Posterior cingulate gyrus (tissue), 11 donors: ENCODE measurements around the gene GIPC2.
A peak's percentile ranks its signal among the peaks of the same experiment; 100 is the strongest.
"Not testable (repeated sequence)": the region's sequence is repeated elsewhere in the genome, so short reads cannot be mapped to it uniquely, and the experiment has no call there.

ENCODE experiments used
- DNase-seq, 10 donors: peaks; one replicate each; pipeline versions ENCODE4 v3.0.0 to v3.0.0-alpha.2; 2020 to 2021; ENCODE audit warnings: mixed read lengths in 3 of 10
- intact Hi-C: fragments of 100-400 bp; cut with DNase I; formaldehyde crosslinking; loops from one replicate; pipeline ENCODE4 v1.15.1; 2023

GIPC2 gene, protein sequence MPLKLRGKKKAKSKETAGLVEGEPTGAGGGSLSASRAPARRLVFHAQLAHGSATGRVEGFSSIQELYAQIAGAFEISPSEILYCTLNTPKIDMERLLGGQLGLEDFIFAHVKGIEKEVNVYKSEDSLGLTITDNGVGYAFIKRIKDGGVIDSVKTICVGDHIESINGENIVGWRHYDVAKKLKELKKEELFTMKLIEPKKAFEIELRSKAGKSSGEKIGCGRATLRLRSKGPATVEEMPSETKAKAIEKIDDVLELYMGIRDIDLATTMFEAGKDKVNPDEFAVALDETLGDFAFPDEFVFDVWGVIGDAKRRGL

GRCh38 chr1:78045926-78046778 is at the start of gene GIPC2:
GIPC2 (plus strand) TSS chr1:78045966; CDS start chr1:78046095, 129 bp downstream.
- intact Hi-C loops: no loop called here
- DNase-seq: peak in 4 of 10 donors; percentile 4 to 75 (median 40)

DNA sequence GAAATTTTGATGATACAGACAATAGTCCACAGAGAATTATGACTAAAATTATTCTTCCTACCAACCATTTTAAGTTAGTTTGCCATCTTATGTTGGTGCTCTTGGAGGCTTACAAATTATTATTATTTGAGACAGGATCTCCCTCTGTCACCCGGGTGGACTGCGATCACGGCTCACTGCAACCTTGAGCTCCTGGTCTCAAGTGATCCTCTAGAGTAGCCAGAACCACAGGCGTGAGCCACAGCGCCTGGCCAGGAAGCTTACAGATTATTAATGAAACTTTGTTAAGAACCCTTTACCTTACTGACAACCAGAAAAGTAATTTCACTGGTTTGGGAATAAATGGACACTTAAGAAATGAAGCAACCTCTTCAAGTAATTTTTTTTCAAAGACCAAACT is 49.0 kb upstream of the GIPC2 start:
- intact Hi-C loops: no loop called here
- DNase-seq: no peak

DNA sequence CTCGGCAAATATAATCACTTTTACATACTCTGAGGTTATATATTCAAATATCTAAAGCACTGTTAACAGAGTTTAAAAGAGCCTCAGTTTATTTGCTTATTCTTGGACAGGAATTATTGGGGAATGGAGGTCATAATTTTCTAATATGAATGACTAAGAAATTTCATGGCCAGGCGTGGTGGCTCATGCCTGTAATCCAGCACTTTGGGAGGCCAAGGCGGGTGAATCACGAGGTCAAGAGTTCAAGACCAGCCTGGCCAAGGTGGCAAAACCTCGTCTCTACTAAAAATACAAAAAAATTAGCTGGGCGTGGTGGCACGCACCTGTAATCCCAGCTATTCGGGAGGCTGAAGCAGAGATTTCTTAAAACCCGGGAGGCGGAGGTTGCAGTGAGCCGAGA is 45.2 kb upstream of the GIPC2 start:
- DNase-seq: not testable (repeated sequence)

GRCh38 chr1:78003070-78003746 is 42.6 kb upstream of the GIPC2 start:
- no peak for DNase-seq
- intact Hi-C loops: loop anchor here (10.0 kb wide), 1 partner anchor 112 kb away; no protein-coding TSS in a partner anchor

More for the DNA sequence above, 45.2 kb upstream of the GIPC2 start:
- intact Hi-C loops: loop anchor here (10.0 kb wide), 1 partner anchor 114 kb away; no protein-coding TSS in a partner anchor

DNA sequence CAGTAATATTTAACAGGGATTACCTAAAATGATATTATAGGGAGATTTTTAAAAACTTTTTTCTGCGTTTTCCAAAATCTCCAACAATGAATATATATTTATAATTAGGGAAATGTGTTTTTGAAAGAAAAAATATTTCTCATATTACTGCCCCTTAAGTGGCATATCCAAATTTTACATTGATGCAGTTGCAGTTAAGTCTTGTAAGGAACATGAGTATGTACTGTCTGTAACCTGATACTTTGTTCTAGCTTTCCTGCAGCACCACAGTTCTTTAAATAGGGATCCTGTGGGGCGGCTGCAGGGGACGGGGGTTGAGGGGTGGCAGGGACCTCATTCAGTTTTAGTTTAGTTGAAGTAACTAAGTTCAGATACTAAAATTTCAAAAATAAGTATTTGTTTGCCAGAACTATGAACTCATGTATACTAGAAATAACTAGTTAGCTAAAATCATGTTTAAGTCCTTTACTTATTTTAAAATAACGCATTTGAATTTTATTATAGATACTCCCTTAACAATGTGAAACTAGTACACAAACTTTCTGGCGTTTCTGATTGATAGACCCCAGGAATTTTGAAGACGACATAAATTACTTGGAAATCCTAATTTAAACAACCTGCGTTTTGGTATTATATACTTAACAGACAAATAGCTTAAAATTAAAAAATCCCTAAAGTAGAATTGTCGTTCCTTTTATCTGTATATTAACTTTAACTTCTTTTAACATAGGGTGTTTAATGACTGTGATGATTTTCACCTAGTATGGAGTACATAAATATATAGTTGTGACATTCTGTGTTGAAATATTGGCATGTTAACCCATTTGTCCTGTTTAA is 41.7 kb upstream of the GIPC2 start:
- intact Hi-C loops: loop anchor here (1.0 to 10.0 kb wide), 2 partner anchors 25 to 111 kb away; partner anchors contain the start of gene FUBP1
- peak in 4 of 10 donors; percentile 17 to 82 (median 54) for DNase-seq

DNA sequence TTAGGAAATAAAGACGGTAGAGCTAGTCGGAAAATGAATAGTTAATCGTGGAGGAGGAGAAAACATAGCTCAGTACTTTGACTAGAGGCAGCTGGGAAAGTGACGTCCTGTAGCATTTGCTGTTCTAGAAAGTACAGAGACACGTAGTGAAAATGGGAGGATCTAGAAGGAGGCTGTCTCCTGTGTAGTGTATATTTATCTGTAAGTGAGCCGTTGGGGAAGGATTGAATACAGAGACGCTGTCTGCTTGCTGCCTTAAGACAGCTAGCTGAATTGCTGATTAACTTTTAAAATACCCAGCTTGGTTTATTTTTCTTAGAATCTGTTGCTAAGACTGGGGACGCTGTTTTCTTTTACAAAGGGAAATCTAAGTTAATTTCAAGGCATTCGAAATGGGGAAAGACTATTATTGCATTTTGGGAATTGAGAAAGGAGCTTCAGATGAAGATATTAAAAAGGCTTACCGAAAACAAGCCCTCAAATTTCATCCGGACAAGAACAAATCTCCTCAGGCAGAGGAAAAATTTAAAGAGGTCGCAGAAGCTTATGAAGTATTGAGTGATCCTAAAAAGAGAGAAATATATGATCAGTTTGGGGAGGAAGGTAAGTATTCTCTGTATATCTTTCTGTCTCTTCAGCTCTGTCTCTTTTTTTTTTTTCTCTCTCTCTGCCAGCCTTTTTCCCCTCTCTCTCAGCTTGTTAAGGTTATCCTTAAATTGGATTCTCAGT is 40.9 kb upstream of the GIPC2 start, which contains the start of gene DNAJB4:
TSS of gene DNAJB4 (plus strand) at position 221 of the 729 bp plus-strand sequence. CDS start at position 393, 172 bp downstream.
- DNase-seq: peak in 4 of 10 donors; percentile 39 to 53 (median 46)

GRCh38 chr1:78005448-78005722 is 40.4 kb upstream of the GIPC2 start:
- intact Hi-C loops: loop anchor here (10.0 kb wide), 1 partner anchor 109 kb away; no protein-coding TSS in a partner anchor

More for the DNA sequence above, 40.9 kb upstream of the GIPC2 start, which contains the start of gene DNAJB4:
- intact Hi-C loops: loop anchor here (1.0 to 10.0 kb wide), 2 partner anchors 26 to 110 kb away; partner anchors contain the start of gene FUBP1

GRCh38 chr1:78005755-78006154 is 40.0 kb upstream of the GIPC2 start:
- no peak for DNase-seq
- intact Hi-C loops: loop anchor here (10.0 kb wide), 1 partner anchor 109 kb away; no protein-coding TSS in a partner anchor

More at GRCh38 chr1:78005448-78005722, 40.4 kb upstream of the GIPC2 start:
- no peak for DNase-seq

DNA sequence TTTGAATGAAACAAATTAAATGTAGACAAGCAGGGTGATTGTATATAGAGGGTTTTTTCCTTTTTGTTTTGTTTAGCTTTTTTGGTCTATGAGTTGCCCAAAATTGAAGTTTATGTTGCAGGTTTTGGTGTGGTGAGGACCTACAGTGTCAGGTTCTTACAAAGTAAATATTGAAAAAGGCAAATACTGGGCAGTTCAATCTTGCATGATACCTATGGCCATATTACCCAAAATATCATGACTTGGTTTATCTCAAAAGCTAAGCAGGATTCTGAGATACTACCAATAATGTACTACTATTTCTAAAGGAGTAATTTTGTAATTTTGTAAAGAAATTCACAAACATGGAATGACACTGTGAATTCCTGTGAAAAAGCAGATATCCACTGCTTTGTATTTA is 39.2 kb upstream of the GIPC2 start:
- no peak for DNase-seq

DNA sequence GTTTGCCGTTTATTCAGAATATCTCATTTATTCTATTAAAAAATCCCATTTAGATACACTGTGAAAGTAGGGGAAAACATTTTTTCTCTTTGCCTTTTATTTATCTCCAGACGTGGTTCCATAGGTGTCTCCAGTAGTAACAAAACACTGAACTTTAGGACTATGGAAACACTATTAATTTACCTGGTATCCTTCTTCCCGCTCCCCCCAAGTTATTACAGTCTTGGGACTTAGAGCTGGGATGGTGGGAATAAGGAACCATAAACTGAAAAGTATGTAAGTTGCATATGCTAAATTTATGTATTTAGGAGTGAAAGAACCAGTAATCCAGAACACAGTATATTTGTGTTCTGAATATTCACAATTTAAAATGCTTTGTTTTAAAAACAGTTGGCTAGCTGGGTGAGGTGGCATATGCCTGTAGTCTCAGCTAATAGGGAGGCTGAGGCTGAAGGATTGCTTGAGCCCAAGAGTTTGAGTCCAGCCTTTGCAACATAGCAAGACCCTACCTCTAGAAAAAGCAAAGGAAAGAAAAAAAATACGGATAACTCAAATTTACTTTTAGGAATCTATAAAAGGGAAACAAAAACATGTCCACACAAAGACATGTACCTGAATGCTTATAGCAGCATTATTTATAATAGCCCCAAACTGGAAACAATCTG is 38.0 kb upstream of the GIPC2 start:
- DNase-seq: no peak
- intact Hi-C loops: loop anchor here (10.0 kb wide), 1 partner anchor 107 kb away; no protein-coding TSS in a partner anchor

More for the DNA sequence above, 39.2 kb upstream of the GIPC2 start:
- intact Hi-C loops: loop anchor here (10.0 kb wide), 1 partner anchor 108 kb away; no protein-coding TSS in a partner anchor

DNA sequence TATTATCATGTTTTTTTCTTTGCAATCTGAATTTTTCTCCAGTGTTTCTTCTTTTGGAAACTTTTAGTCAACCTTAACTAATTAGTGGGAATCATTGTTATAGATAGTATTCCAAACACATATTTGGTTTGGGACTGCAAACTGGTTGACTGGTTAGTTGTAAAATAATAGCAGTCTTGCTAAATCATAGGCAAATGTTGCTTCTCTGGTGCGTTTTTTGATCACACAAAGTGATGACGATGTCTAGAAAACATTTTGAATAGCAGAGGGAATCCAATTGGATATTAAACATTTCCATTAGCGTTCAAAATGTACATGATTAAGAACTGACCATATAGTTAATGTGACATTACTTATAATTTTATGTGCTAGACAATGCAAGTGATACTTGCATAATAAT is 36.5 kb upstream of the GIPC2 start:
- intact Hi-C loops: loop anchor here (10.0 kb wide), 1 partner anchor 106 kb away; no protein-coding TSS in a partner anchor
- DNase-seq: no peak

- no peak for DNase-seq
- intact Hi-C loops: loop anchor here (10.0 kb wide), 1 partner anchor 105 kb away; no protein-coding TSS in a partner anchor
Measured at GRCh38 chr1:78009836-78010235, 35.9 kb upstream of the GIPC2 start.

GRCh38 chr1:78011050-78011449 is 34.7 kb upstream of the GIPC2 start:
- intact Hi-C loops: no loop called here
- DNase-seq: no peak

DNA sequence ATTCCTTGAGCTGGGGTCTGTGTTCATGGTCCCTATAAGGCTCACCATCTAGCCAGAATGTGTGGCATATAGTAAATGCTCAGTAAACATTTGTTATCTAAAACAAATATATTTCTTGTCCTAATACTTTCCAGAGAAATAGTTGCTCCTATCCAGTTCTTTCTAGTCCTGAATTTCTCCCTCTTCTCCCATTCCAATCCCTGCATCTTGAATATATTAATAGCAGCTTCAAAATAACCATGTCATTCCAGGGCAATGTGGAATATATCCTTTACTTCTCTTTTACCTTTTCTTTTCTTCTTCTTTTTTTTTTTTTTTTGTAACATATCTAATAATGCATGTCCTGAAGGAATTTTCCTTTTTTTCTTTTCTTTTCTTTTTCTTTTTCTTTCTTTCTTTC is 30.6 kb upstream of the GIPC2 start:
- DNase-seq: no peak
- intact Hi-C loops: no loop called here

DNA sequence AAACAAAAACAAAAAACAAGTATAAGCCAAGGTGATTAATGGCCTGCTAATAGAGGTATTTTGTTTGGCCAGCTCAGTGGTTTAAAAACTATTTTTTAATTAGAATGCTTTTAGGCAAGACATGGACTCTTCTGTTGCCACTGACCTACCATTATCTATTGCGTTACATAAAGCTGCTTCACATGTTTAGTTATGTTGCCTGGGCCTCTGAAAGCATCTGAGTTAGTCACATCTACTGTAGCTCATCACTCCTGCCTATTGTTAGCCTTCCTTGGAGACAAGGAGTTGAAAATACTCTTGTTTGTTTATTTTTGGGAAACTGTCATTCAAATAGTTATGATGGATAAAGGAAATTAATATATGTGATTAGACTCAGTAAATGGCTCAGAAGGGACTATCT is 26.7 kb upstream of the GIPC2 start:
- intact Hi-C loops: no loop called here
- no peak for DNase-seq

DNA sequence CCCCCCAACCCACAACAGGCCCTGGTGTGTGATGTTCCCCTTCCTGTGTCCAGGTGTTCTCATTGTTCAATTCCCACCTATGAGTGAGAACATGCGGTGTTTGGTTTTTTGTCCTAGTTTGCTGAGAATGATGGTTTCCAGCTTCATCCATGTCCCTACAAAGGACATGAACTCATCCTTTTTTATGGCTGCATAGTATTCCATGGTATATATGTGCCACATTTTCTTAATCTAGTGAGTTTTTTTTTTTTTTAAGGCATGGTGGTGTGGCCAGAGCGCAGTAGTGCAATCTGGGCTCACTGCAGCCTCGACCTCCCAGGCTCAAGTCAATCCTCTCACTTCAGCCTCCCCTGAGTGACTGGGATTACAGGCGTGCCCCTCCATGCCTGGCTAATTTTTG is 24.6 kb upstream of the GIPC2 start:
- DNase-seq, intact Hi-C loops: not testable (repeated sequence)

DNA sequence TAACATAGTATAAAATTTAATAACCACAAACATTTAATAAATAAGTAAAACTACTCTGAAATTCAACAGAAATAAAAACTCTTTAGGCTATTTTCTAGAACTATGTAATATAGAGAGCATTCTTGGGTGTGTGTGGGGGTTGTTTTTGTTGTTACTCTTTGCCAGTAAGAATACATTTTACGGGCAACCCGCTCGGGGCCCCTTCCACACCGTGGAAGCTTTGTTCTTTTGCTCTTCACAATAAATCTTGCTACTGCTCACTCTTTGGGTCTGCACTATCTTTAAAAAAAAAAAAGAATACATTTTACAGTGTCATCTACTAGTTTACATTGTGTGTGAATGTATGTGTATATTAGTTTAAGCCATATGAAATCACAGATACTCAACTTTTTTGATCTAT is 16.0 kb upstream of the GIPC2 start:
- intact Hi-C loops: no loop called here
- no peak for DNase-seq
